ENCODE measurements around the gene TMED1.

The TMED1 gene

GRCh38 chr19:10797541-10798256 is 38.3 kb downstream of the TMED1 start:
- Histone ChIP-seq H3K27me3 (ENCODE audit: control insufficient read depth, insufficient read depth, low read length) (no peaks in the 10 kb centered on the region), H3K4me1 (ENCODE audit: control insufficient read depth, low read depth, low read length) (no peaks in the 10 kb centered on the region), H3K27ac (ENCODE audit: low read length) (no peak overlapping the region), H3K4me3 (ENCODE audit: low read length) (no peak overlapping the region), H3K36me3 (ENCODE audit: control insufficient read depth, low read depth, low read length) (peaks cover 46% of the 10 kb centered on the region), H3K9me3 (ENCODE audit: control insufficient read depth, low read depth, low read length) (no peaks in the 10 kb centered on the region), H3K9ac (ENCODE audit: low read length) (no peak overlapping the region)

GRCh38 chr19:10797078-10797477 is 38.9 kb downstream of the TMED1 start:
- no peaks in the 10 kb centered on the region for H3K9me3 ChIP-seq (ENCODE audit: control insufficient read depth, low read depth, low read length)
- peaks cover 40% of the 10 kb centered on the region for H3K36me3 ChIP-seq (ENCODE audit: control insufficient read depth, low read depth, low read length)
- no peak overlapping the region for H3K9ac ChIP-seq (ENCODE audit: low read length)
- H3K4me1 ChIP-seq (ENCODE audit: control insufficient read depth, low read depth, low read length), result no peaks in the 10 kb centered on the region
- H3K27me3 ChIP-seq (ENCODE audit: control insufficient read depth, insufficient read depth, low read length), result no peaks in the 10 kb centered on the region
- no peak overlapping the region for H3K27ac ChIP-seq (ENCODE audit: low read length)
- H3K4me3 ChIP-seq (ENCODE audit: low read length), result no peak overlapping the region

DNA sequence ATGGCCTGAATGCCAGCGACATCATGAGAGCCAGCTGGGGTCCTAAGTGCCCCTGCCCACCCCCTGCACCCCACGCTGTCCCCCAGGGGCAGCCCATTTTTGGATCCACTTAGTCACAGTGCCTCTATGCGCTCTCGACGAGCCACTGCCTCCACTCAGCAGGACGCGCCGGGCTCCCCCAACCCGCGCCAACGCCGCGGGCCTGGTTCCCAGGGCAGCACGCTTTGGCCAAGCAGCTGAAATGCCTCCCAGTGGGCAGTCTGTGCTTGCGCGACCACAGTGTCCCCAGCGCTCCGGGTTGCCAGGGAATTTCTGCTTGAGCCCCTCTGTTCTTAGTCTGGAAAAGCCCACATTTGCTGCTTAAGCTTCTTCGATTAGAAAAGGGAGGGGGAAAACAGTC is 39.4 kb downstream of the TMED1 start:
- peaks cover 37% of the 10 kb centered on the region for H3K36me3 ChIP-seq (ENCODE audit: control insufficient read depth, low read depth, low read length)
- no peak overlapping the region for H3K27ac ChIP-seq (ENCODE audit: low read length)
- no peak overlapping the region for H3K4me3 ChIP-seq (ENCODE audit: low read length)
- H3K27me3 ChIP-seq (ENCODE audit: control insufficient read depth, insufficient read depth, low read length), result no peaks in the 10 kb centered on the region
- H3K9ac ChIP-seq (ENCODE audit: low read length), result no peak overlapping the region
- H3K4me1 ChIP-seq (ENCODE audit: control insufficient read depth, low read depth, low read length), result no peaks in the 10 kb centered on the region
- no peaks in the 10 kb centered on the region for H3K9me3 ChIP-seq (ENCODE audit: control insufficient read depth, low read depth, low read length)

- H3K9ac ChIP-seq (ENCODE audit: low read length), result no peak overlapping the region
- H3K9me3 ChIP-seq (ENCODE audit: control insufficient read depth, low read depth, low read length), result no peaks in the 10 kb centered on the region
- H3K36me3 ChIP-seq (ENCODE audit: control insufficient read depth, low read depth, low read length), result peaks cover 48% of the 10 kb centered on the region
- no peaks in the 10 kb centered on the region for H3K4me1 ChIP-seq (ENCODE audit: control insufficient read depth, low read depth, low read length)
- no peaks in the 10 kb centered on the region for H3K27me3 ChIP-seq (ENCODE audit: control insufficient read depth, insufficient read depth, low read length)
- H3K4me3 ChIP-seq (ENCODE audit: low read length), result no peak overlapping the region
- H3K27ac ChIP-seq (ENCODE audit: low read length), result no peak overlapping the region
Observed at GRCh38 chr19:10789866-10790265, 46.1 kb downstream of the TMED1 start.

- Histone ChIP-seq H3K4me1 (ENCODE audit: control insufficient read depth, low read depth, low read length) (no peaks in the 10 kb centered on the region), H3K9me3 (ENCODE audit: control insufficient read depth, low read depth, low read length) (no peaks in the 10 kb centered on the region), H3K27ac (ENCODE audit: low read length) (no peak overlapping the region), H3K36me3 (ENCODE audit: control insufficient read depth, low read depth, low read length) (peaks cover 47% of the 10 kb centered on the region), H3K27me3 (ENCODE audit: control insufficient read depth, insufficient read depth, low read length) (no peaks in the 10 kb centered on the region), H3K9ac (ENCODE audit: low read length) (no peak overlapping the region), H3K4me3 (ENCODE audit: low read length) (no peak overlapping the region)
Observed at GRCh38 chr19:10788146-10788545, 47.9 kb downstream of the TMED1 start.

- Histone ChIP-seq H3K9me3 (ENCODE audit: control insufficient read depth, low read depth, low read length) (no peaks in the 10 kb centered on the region), H3K4me1 (ENCODE audit: control insufficient read depth, low read depth, low read length) (no peaks in the 10 kb centered on the region), H3K27me3 (ENCODE audit: control insufficient read depth, insufficient read depth, low read length) (no peaks in the 10 kb centered on the region), H3K36me3 (ENCODE audit: control insufficient read depth, low read depth, low read length) (peaks cover 66% of the 10 kb centered on the region), H3K27ac (ENCODE audit: low read length) (no peak overlapping the region), H3K9ac (ENCODE audit: low read length) (no peak overlapping the region), H3K4me3 (ENCODE audit: low read length) (no peak overlapping the region)
Observed at GRCh38 chr19:10784257-10784656, 51.8 kb downstream of the TMED1 start.

DNA sequence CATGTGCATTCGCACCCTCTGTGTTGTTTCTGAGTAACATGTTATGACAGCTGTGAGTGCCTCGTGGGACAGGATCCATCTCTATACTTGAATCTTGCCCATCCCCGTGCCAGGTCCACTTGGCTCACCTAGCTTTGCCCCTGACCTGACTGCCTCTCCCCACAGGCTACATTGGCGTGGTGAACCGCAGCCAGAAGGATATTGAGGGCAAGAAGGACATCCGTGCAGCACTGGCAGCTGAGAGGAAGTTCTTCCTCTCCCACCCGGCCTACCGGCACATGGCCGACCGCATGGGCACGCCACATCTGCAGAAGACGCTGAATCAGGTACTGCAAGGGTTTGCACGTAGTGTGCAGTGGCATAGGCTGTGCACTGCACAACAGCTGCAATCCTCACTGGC is 53.2 kb downstream of the TMED1 start:
- H3K9me3 ChIP-seq (ENCODE audit: control insufficient read depth, low read depth, low read length), result no peaks in the 10 kb centered on the region
- no peak overlapping the region for H3K27ac ChIP-seq (ENCODE audit: low read length)
- no peak overlapping the region for H3K9ac ChIP-seq (ENCODE audit: low read length)
- no peak overlapping the region for H3K4me3 ChIP-seq (ENCODE audit: low read length)
- peaks cover 62% of the 10 kb centered on the region for H3K36me3 ChIP-seq (ENCODE audit: control insufficient read depth, low read depth, low read length)
- no peaks in the 10 kb centered on the region for H3K27me3 ChIP-seq (ENCODE audit: control insufficient read depth, insufficient read depth, low read length)
- H3K4me1 ChIP-seq (ENCODE audit: control insufficient read depth, low read depth, low read length), result no peaks in the 10 kb centered on the region

Data from iPS-18a (cell line).